ENCODE measurements around the gene DHX35. TPM values are rescaled to one million over a fixed set of nuclear protein-coding genes. Genes with fewer than 3 reads are reported as not detected.

The DHX35 gene
- total RNA-seq, 2 donors from 2014 or later = 9.9 to 17.2 TPM

GRCh38 chr20:38931984-38932383 lies 30.2 kb upstream of the DHX35 start:
- Mint-ChIP-seq H3K27me3 (no peaks in the 10 kb centered on the region), H3K9me3 (no peaks in the 10 kb centered on the region), H3K27ac (no peak overlapping the region), H3K36me3 (no peaks in the 10 kb centered on the region), H3K4me3 (no peak overlapping the region), H3K4me1 (ENCODE audit: low read depth in 2 of 2) (peaks cover 10 to 15% of the 10 kb centered on the region in 2 donors)
- ATAC-seq (no peak), DNase-seq (ENCODE audit: low spot score) (no peak)

- no peaks in the 10 kb centered on the region for H3K36me3 Mint-ChIP-seq
- ATAC-seq (no peak), DNase-seq (ENCODE audit: low spot score) (no peak)
- H3K27me3 Mint-ChIP-seq = no peaks in the 10 kb centered on the region
- no peak overlapping the region for H3K27ac Mint-ChIP-seq
- H3K4me3 Mint-ChIP-seq = no peak overlapping the region
- no peaks in the 10 kb centered on the region for H3K9me3 Mint-ChIP-seq
- peaks cover 10 to 13% of the 10 kb centered on the region in 2 donors for H3K4me1 Mint-ChIP-seq (ENCODE audit: low read depth in 2 of 2)
Measured at GRCh38 chr20:38932457-38933120, 29.6 kb upstream of the DHX35 start.

- ATAC-seq = no peak
- no peaks in the 10 kb centered on the region for H3K27me3 Mint-ChIP-seq
- DNase-seq (ENCODE audit: low spot score) = no peak
- H3K4me3 Mint-ChIP-seq = no peak overlapping the region
- H3K27ac Mint-ChIP-seq = no peak overlapping the region
- peaks cover 4 to 7% of the 10 kb centered on the region in 2 donors for H3K4me1 Mint-ChIP-seq (ENCODE audit: low read depth in 2 of 2)
- H3K9me3 Mint-ChIP-seq = no peaks in the 10 kb centered on the region
- H3K36me3 Mint-ChIP-seq = no peaks in the 10 kb centered on the region
Measured at GRCh38 chr20:38934530-38934929, 27.6 kb upstream of the DHX35 start.

- Mint-ChIP-seq H3K4me1 (ENCODE audit: low read depth in 2 of 2) (peaks cover 3 to 4% of the 10 kb centered on the region in 2 donors), H3K4me3 (no peak overlapping the region), H3K9me3 (no peaks in the 10 kb centered on the region), H3K27me3 (no peaks in the 10 kb centered on the region), H3K27ac (no peak overlapping the region), H3K36me3 (no peaks in the 10 kb centered on the region)
- ATAC-seq (no peak), DNase-seq (ENCODE audit: low spot score) (no peak)
Measured at GRCh38 chr20:38935285-38935684, 26.9 kb upstream of the DHX35 start.

GRCh38 chr20:38935967-38936407 lies 26.2 kb upstream of the DHX35 start:
- DNase-seq (ENCODE audit: low spot score) = no peak
- no peaks in the 10 kb centered on the region for H3K36me3 Mint-ChIP-seq
- H3K27ac Mint-ChIP-seq = no peak overlapping the region
- H3K4me3 Mint-ChIP-seq = no peak overlapping the region
- H3K27me3 Mint-ChIP-seq = no peaks in the 10 kb centered on the region
- H3K9me3 Mint-ChIP-seq = no peaks in the 10 kb centered on the region
- ATAC-seq = no peak
- peaks cover 3 to 4% of the 10 kb centered on the region in 2 donors for H3K4me1 Mint-ChIP-seq (ENCODE audit: low read depth in 2 of 2)

- Mint-ChIP-seq H3K4me3 (no peak overlapping the region), H3K27me3 (no peaks in the 10 kb centered on the region), H3K36me3 (no peaks in the 10 kb centered on the region), H3K27ac (no peak overlapping the region), H3K4me1 (ENCODE audit: low read depth in 2 of 2) (peaks cover 4 to 5% of the 10 kb centered on the region in 2 donors), H3K9me3 (no peaks in the 10 kb centered on the region)
- no peak for DNase-seq (ENCODE audit: low spot score)
- no peak for ATAC-seq
Measured at GRCh38 chr20:38937000-38937399, 25.1 kb upstream of the DHX35 start.

GRCh38 chr20:38937978-38938473 lies 24.1 kb upstream of the DHX35 start:
- Mint-ChIP-seq H3K27me3 (no peaks in the 10 kb centered on the region), H3K4me3 (no peak overlapping the region), H3K9me3 (no peaks in the 10 kb centered on the region), H3K36me3 (peaks cover 4% of the 10 kb centered on the region), H3K27ac (no peak overlapping the region), H3K4me1 (ENCODE audit: low read depth in 2 of 2) (peaks cover 4 to 5% of the 10 kb centered on the region in 2 donors)
- ATAC-seq (no peak), DNase-seq (ENCODE audit: low spot score) (no peak)

- H3K36me3 Mint-ChIP-seq = peaks cover 4% of the 10 kb centered on the region
- no peaks in the 10 kb centered on the region for H3K27me3 Mint-ChIP-seq
- no peak for DNase-seq (ENCODE audit: low spot score)
- H3K27ac Mint-ChIP-seq = no peak overlapping the region
- no peaks in the 10 kb centered on the region for H3K9me3 Mint-ChIP-seq
- H3K4me3 Mint-ChIP-seq = no peak overlapping the region
- ATAC-seq = no peak
- H3K4me1 Mint-ChIP-seq (ENCODE audit: low read depth in 2 of 2) = peaks cover 4 to 5% of the 10 kb centered on the region in 2 donors
Measured at GRCh38 chr20:38939686-38940085, 22.5 kb upstream of the DHX35 start.

GRCh38 chr20:38940644-38941043 lies 21.5 kb upstream of the DHX35 start:
- H3K27ac Mint-ChIP-seq = no peak overlapping the region
- peaks cover 4% of the 10 kb centered on the region for H3K36me3 Mint-ChIP-seq
- H3K27me3 Mint-ChIP-seq = no peaks in the 10 kb centered on the region
- ATAC-seq (no peak), DNase-seq (ENCODE audit: low spot score) (no peak)
- peaks cover 4 to 5% of the 10 kb centered on the region in 2 donors for H3K4me1 Mint-ChIP-seq (ENCODE audit: low read depth in 2 of 2)
- no peaks in the 10 kb centered on the region for H3K9me3 Mint-ChIP-seq
- no peak overlapping the region for H3K4me3 Mint-ChIP-seq

- Mint-ChIP-seq H3K9me3 (no peaks in the 10 kb centered on the region), H3K36me3 (peaks cover 8% of the 10 kb centered on the region), H3K27me3 (no peaks in the 10 kb centered on the region), H3K4me3 (no peak overlapping the region), H3K27ac (no peak overlapping the region), H3K4me1 (ENCODE audit: low read depth in 2 of 2) (peaks cover 4 to 5% of the 10 kb centered on the region in 2 donors)
- ATAC-seq = no peak
- no peak for DNase-seq (ENCODE audit: low spot score)
Measured at GRCh38 chr20:38941726-38942389, 20.3 kb upstream of the DHX35 start.

GRCh38 chr20:38945012-38945411 lies 17.1 kb upstream of the DHX35 start:
- H3K36me3 Mint-ChIP-seq = peaks cover 8% of the 10 kb centered on the region
- no peak overlapping the region for H3K27ac Mint-ChIP-seq
- no peak overlapping the region for H3K4me3 Mint-ChIP-seq
- ATAC-seq (no peak), DNase-seq (ENCODE audit: low spot score) (no peak)
- H3K4me1 Mint-ChIP-seq (ENCODE audit: low read depth in 2 of 2) = peaks cover 0 to 2% of the 10 kb centered on the region in 2 donors
- no peaks in the 10 kb centered on the region for H3K27me3 Mint-ChIP-seq
- no peaks in the 10 kb centered on the region for H3K9me3 Mint-ChIP-seq

- no peaks in the 10 kb centered on the region for H3K9me3 Mint-ChIP-seq
- H3K4me1 Mint-ChIP-seq (ENCODE audit: low read depth in 2 of 2) = no peaks in the 10 kb centered on the region
- no peak overlapping the region for H3K27ac Mint-ChIP-seq
- no peak for ATAC-seq
- peaks cover 8% of the 10 kb centered on the region for H3K36me3 Mint-ChIP-seq
- no peaks in the 10 kb centered on the region for H3K27me3 Mint-ChIP-seq
- H3K4me3 Mint-ChIP-seq = no peak overlapping the region
- DNase-seq (ENCODE audit: low spot score) = no peak
Measured at GRCh38 chr20:38946836-38947235, 15.3 kb upstream of the DHX35 start.

GRCh38 chr20:38947931-38948362 lies 14.2 kb upstream of the DHX35 start:
- Mint-ChIP-seq H3K4me3 (no peak overlapping the region), H3K4me1 (ENCODE audit: low read depth in 2 of 2) (no peaks in the 10 kb centered on the region), H3K27me3 (no peaks in the 10 kb centered on the region), H3K27ac (no peak overlapping the region), H3K9me3 (no peaks in the 10 kb centered on the region), H3K36me3 (peaks cover 10% of the 10 kb centered on the region)
- ATAC-seq = no peak
- DNase-seq (ENCODE audit: low spot score) = no peak

GRCh38 chr20:38950254-38950653 lies 11.9 kb upstream of the DHX35 start:
- H3K27ac Mint-ChIP-seq = no peak overlapping the region
- no peak for ATAC-seq
- no peak overlapping the region for H3K4me3 Mint-ChIP-seq
- no peaks in the 10 kb centered on the region for H3K9me3 Mint-ChIP-seq
- no peaks in the 10 kb centered on the region for H3K27me3 Mint-ChIP-seq
- no peaks in the 10 kb centered on the region for H3K4me1 Mint-ChIP-seq (ENCODE audit: low read depth in 2 of 2)
- peaks cover 15% of the 10 kb centered on the region for H3K36me3 Mint-ChIP-seq
- DNase-seq (ENCODE audit: low spot score) = no peak

Data from natural killer cell treated with Interleukin-12 subunit alpha and Interleukin-12 subunit beta and Interleukin-15 and Interleukin-18, amount 100 ng/mL, for 72 hours (primary cell).